CD4-positive, alpha-beta T cell (primary cell): ENCODE data around the gene MLKL. TPM values are rescaled to one million over a fixed set of nuclear protein-coding genes. Genes with fewer than 3 reads are reported as not detected.

Experiments used
- ATAC-seq: fragments of 200-7000 bp; cut with Tn5 transposase; one replicate; pipeline ENCODE4 v1.10.0; 2022; ENCODE audit warnings: mild to moderate bottlenecking; ENCODE audit not compliant: poor library complexity
- CTCF ChIA-PET: fragments of 350-600 bp; sonication (Branson Sonifier 250); formaldehyde crosslinking; loops from one replicate; lab custom pipeline; 2021; ENCODE audit warnings: antibody characterized with exemption, inconsistent platforms; lab: Charles Lee
- POLR2A ChIA-PET: fragments of 350-600 bp; sonication (Branson Sonifier 250); formaldehyde crosslinking; loops from one replicate; lab custom pipeline; 2021; ENCODE audit warnings: antibody characterized with exemption, inconsistent platforms; lab: Charles Lee
- DNase-seq, 14 experiments: peaks; one replicate each; pipeline ENCODE4 v3.0.0-alpha.2; 2013 to 2020; ENCODE audit warnings: mixed read lengths in 2 of 14
- H3K27ac ChIP-seq, 2 donors: one replicate each; pipeline versions ENCODE4 v1.5.1 to v1.7.0; 2013; ENCODE audit warnings: low read length in 2 of 2, low read depth in 1 of 2, mild to moderate bottlenecking in 1 of 2
- H3K27me3 ChIP-seq, 2 experiments: 1 replicate in 1 of 2; 2 replicates in 1 of 2; pipeline versions ENCODE4 v1.6.1 to v1.7.0; 2013; ENCODE audit warnings: low read length in 2 of 2, control low read depth in 1 of 2, mild to moderate bottlenecking in 1 of 2, moderate library complexity in 1 of 2; ENCODE audit not compliant: insufficient read depth in 2 of 2, control insufficient read depth in 1 of 2
- H3K36me3 ChIP-seq: one replicate; pipeline ENCODE4 v1.6.1; 2013; ENCODE audit warnings: low read length, control low read depth; ENCODE audit not compliant: insufficient read depth
- H3K4me1 ChIP-seq: one replicate; pipeline ENCODE4 v1.6.1; 2013; ENCODE audit warnings: low read length, control low read depth; ENCODE audit not compliant: insufficient read depth
- H3K4me3 ChIP-seq: one replicate; pipeline ENCODE4 v1.5.1; 2013; ENCODE audit warnings: mild to moderate bottlenecking, low read length, moderate library complexity
- H3K9me3 ChIP-seq, 2 experiments: 1 replicate in 1 of 2; 2 replicates in 1 of 2; pipeline versions ENCODE4 v1.6.1 to v1.7.0; 2013; ENCODE audit warnings: low read length in 2 of 2, mild to moderate bottlenecking in 2 of 2, control low read depth in 1 of 2, moderate library complexity in 1 of 2; ENCODE audit not compliant: control insufficient read depth in 1 of 2, insufficient read depth in 1 of 2
- H3K27ac Mint-ChIP-seq: one replicate; pipeline ENCODE4 v1.8.0; 2020; ENCODE audit warnings: mixed read lengths
- H3K27me3 Mint-ChIP-seq: one replicate; pipeline ENCODE4 v1.8.0; 2021; ENCODE audit warnings: mixed read lengths
- H3K36me3 Mint-ChIP-seq: one replicate; pipeline ENCODE4 v1.8.0; 2021; ENCODE audit warnings: low read depth, mixed read lengths
- H3K4me1 Mint-ChIP-seq: one replicate; pipeline ENCODE4 v1.8.0; 2021; ENCODE audit warnings: low read depth, mixed read lengths
- H3K4me3 Mint-ChIP-seq: one replicate; pipeline ENCODE4 v1.8.0; 2020; ENCODE audit warnings: mild to moderate bottlenecking, mixed read lengths
- H3K9me3 Mint-ChIP-seq: one replicate; pipeline ENCODE4 v1.8.0; 2020; ENCODE audit warnings: mixed read lengths
- intact Hi-C, 2 experiments: fragments of 100-400 bp; cut with DNase I in 1 of 2; cut with micrococcal nuclease in 1 of 2; formaldehyde crosslinking; loops; one replicate each; pipeline versions ENCODE4 v1.15.1 to v1.9.0; 2023 to 2025; cut with DNase I, micrococcal nuclease
- total RNA-seq, 174 experiments: library from RNA in 2 of 174; stranded (reverse) in 2 of 174; gene quantifications; one replicate each; pipeline ENCODE4 v1.2.3 and lab custom pipeline; 2021 to 2026
- TF ChIP-seq, protein P1 (sequence below): fragments of 200-600 bp; IDR thresholded peaks from one replicate; pipeline ENCODE4 v1.8.0; 2022; ENCODE audit warnings: antibody characterized with exemption, mild to moderate bottlenecking

MLKL gene
- total RNA-seq, 2 experiments from 2014 or later, result 29.1 to 30.0 TPM

DNA sequence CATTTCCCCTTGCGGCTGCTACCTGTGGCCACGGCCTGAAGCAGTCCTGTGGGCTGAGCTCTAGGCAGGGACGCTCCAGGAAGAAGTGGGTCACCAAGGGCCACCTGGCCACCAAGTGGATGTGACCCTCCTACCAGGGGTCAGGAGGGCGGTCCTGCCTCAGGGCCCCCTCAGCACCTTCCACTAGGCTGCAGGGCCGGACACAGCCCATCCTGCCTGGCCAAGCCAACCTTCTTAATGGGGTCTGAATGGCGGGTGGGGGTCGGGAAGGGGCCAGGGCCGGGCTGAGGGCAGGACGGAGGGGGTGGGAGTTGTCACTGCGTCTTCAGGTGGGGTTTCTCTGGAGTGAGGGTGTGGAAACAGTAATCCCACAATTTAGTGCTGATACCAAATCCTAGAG, 13.2 kb upstream of the MLKL start:
- Histone ChIP-seq H3K4me1 (peaks cover 2% of the 10 kb centered on the region), H3K4me3 (no peak overlapping the region), H3K9me3 (no peaks in the 10 kb centered on the region), H3K36me3 (no peaks in the 10 kb centered on the region), H3K27ac (no peak overlapping the region), H3K27me3 (no peaks in the 10 kb centered on the region)
- H3K9me3 Mint-ChIP-seq, result no peaks in the 10 kb centered on the region
- intact Hi-C loops, result no loop called here
- TF ChIP-seq, protein P1, sequence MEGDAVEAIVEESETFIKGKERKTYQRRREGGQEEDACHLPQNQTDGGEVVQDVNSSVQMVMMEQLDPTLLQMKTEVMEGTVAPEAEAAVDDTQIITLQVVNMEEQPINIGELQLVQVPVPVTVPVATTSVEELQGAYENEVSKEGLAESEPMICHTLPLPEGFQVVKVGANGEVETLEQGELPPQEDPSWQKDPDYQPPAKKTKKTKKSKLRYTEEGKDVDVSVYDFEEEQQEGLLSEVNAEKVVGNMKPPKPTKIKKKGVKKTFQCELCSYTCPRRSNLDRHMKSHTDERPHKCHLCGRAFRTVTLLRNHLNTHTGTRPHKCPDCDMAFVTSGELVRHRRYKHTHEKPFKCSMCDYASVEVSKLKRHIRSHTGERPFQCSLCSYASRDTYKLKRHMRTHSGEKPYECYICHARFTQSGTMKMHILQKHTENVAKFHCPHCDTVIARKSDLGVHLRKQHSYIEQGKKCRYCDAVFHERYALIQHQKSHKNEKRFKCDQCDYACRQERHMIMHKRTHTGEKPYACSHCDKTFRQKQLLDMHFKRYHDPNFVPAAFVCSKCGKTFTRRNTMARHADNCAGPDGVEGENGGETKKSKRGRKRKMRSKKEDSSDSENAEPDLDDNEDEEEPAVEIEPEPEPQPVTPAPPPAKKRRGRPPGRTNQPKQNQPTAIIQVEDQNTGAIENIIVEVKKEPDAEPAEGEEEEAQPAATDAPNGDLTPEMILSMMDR, result no peak
- H3K4me3 Mint-ChIP-seq, result no peak overlapping the region
- H3K4me1 Mint-ChIP-seq, result no peaks in the 10 kb centered on the region
- no peak overlapping the region for H3K27ac Mint-ChIP-seq
- POLR2A ChIA-PET, result no interaction called here
- DNase-seq (no peak), ATAC-seq (no peak)
- CTCF ChIA-PET, result interaction anchor here (1.0 to 1.4 kb wide), 2 partner anchors 14 to 148 kb away, joined by 5 to 6 read pairs; partner anchors contain the start of gene MLKL
- H3K27me3 Mint-ChIP-seq, result no peaks in the 10 kb centered on the region
- no peaks in the 10 kb centered on the region for H3K36me3 Mint-ChIP-seq

DNA sequence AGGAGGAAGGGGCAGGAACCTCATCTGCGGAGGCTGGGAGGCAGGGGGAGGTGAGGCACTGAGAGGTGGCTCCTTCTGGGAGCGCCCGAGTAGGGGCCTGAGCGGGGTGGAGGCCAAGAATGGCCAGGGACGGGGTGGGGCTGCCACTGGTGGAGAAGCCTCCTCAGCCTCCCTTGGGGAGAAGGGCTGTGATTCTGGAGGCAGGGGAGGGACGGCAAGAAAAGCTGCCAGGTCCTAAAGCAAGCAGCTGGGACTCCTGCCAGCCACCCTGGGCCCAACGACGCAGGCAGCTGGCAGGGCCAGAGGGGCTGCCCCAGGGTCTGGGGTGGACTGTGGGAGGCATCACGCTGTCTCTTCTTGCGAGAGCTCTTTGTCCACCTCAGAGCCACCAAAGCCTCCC, 12.7 kb upstream of the MLKL start:
- no peaks in the 10 kb centered on the region for H3K36me3 Mint-ChIP-seq
- intact Hi-C loops, result no loop called here
- ChIA-PET CTCF (interaction anchor here (1.4 to 2.1 kb wide), 2 partner anchors 13 to 149 kb away, joined by 6 to 9 read pairs; partner anchors contain the start of gene MLKL), POLR2A (no interaction called here)
- H3K9me3 ChIP-seq, result no peaks in the 10 kb centered on the region
- no peaks in the 10 kb centered on the region for H3K27me3 Mint-ChIP-seq
- peaks cover 2% of the 10 kb centered on the region for H3K4me1 ChIP-seq
- ATAC-seq, result no peak
- no peak overlapping the region for H3K4me3 Mint-ChIP-seq
- H3K4me3 ChIP-seq, result no peak overlapping the region
- H3K27me3 ChIP-seq, result no peaks in the 10 kb centered on the region
- DNase-seq, result no peak
- no peaks in the 10 kb centered on the region for H3K9me3 Mint-ChIP-seq
- no peak overlapping the region for H3K27ac ChIP-seq
- no peaks in the 10 kb centered on the region for H3K36me3 ChIP-seq
- no peak overlapping the region for H3K27ac Mint-ChIP-seq
- no peaks in the 10 kb centered on the region for H3K4me1 Mint-ChIP-seq
- TF ChIP-seq, protein P1, result no peak

DNA sequence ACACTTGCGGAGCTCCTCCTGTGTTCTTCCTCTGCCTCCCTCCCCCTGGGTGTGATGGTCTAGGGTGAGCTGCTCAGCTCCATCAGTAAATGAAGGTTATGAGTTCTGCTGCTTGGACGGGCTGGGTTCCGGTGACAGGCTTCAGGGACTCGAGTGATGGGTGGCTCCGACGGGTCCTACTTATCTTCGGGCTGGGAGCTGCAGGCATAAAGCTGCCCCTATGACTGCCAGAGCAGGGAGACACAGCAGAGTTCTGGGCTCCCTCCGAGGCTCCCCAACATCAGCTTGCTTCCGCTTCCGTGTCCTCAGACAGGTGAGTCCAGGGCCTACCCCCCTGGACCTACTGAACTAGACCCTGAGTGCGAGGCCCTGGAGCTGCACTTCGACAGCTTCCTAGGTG, 11.3 kb upstream of the MLKL start:
- DNase-seq (no peak), ATAC-seq (no peak)
- Histone ChIP-seq H3K4me3 (no peak overlapping the region), H3K4me1 (peaks cover 2% of the 10 kb centered on the region), H3K9me3 (no peaks in the 10 kb centered on the region), H3K27me3 (no peaks in the 10 kb centered on the region), H3K36me3 (no peaks in the 10 kb centered on the region), H3K27ac (no peak overlapping the region)
- intact Hi-C loops, result no loop called here
- ChIA-PET CTCF (interaction anchor here (2.1 kb wide), 1 partner anchor 151 kb away, joined by 9 read pairs; no protein-coding TSS in a partner anchor), POLR2A (interaction anchor here (1.0 to 1.2 kb wide), 2 partner anchors 12 to 14 kb away, joined by 3 read pairs; partner anchors contain the start of gene MLKL)
- Mint-ChIP-seq H3K9me3 (no peaks in the 10 kb centered on the region), H3K4me3 (no peak overlapping the region), H3K27ac (no peak overlapping the region), H3K36me3 (no peaks in the 10 kb centered on the region), H3K4me1 (no peaks in the 10 kb centered on the region), H3K27me3 (no peaks in the 10 kb centered on the region)
- TF ChIP-seq, protein P1, result no peak
